Brain microvascular endothelial cell (primary cell): ENCODE measurements around the gene NTRK3.

Experiments
- DNase-seq: peaks from one replicate; pipeline ENCODE4 v3.0.0-alpha.2; 2020
- H3K27ac ChIP-seq: fragments of 250-450 bp; sonication (Bioruptor Pico); 2 replicates; pipeline ENCODE4 v1.5.1; 2020; ENCODE audit warnings: mild to moderate bottlenecking, moderate library complexity
- H3K27me3 ChIP-seq: fragments of 250-450 bp; sonication (Bioruptor Pico); replicated peaks from 2 replicates; pipeline ENCODE4 v1.5.1; 2020; ENCODE audit warnings: mild to moderate bottlenecking
- H3K36me3 ChIP-seq: fragments of 250-450 bp; sonication (Bioruptor Pico); replicated peaks from 2 replicates; pipeline ENCODE4 v1.5.1; 2020; ENCODE audit warnings: mild to moderate bottlenecking
- H3K4me3 ChIP-seq: 2 replicates; pipeline ENCODE4 v1.5.1; 2011; ENCODE audit warnings: low read depth, mild to moderate bottlenecking, control low read depth, low read length, moderate library complexity
- in situ Hi-C: cut with HindIII; loops from 2 replicates; pipeline ENCODE4 v1.10.0; 2017; ENCODE audit warnings: low sequenced_read_pairs, low pct_ligation_motif_present
- TF ChIP-seq, protein P1 (sequence below): IDR thresholded peaks from 2 replicates; pipeline ENCODE4 v1.5.1; 2011; ENCODE audit warnings: low read depth, mild to moderate bottlenecking, moderate library complexity, low read length, control low read depth, inconsistent platforms; ENCODE audit errors: missing control alignments

NTRK3 gene

GRCh38 chr15:88152672-88153071, 103.9 kb downstream of the NTRK3 start:
- H3K36me3 ChIP-seq, result no peaks in the 10 kb centered on the region
- DNase-seq, result no peak
- H3K27me3 ChIP-seq, result no peaks in the 10 kb centered on the region
- in situ Hi-C loops, result no loop called here
- H3K27ac ChIP-seq, result no peak overlapping the region
- H3K4me3 ChIP-seq, result no peak overlapping the region
- TF ChIP-seq, protein P1, sequence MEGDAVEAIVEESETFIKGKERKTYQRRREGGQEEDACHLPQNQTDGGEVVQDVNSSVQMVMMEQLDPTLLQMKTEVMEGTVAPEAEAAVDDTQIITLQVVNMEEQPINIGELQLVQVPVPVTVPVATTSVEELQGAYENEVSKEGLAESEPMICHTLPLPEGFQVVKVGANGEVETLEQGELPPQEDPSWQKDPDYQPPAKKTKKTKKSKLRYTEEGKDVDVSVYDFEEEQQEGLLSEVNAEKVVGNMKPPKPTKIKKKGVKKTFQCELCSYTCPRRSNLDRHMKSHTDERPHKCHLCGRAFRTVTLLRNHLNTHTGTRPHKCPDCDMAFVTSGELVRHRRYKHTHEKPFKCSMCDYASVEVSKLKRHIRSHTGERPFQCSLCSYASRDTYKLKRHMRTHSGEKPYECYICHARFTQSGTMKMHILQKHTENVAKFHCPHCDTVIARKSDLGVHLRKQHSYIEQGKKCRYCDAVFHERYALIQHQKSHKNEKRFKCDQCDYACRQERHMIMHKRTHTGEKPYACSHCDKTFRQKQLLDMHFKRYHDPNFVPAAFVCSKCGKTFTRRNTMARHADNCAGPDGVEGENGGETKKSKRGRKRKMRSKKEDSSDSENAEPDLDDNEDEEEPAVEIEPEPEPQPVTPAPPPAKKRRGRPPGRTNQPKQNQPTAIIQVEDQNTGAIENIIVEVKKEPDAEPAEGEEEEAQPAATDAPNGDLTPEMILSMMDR, result no peak

- no peak for DNase-seq
- Histone ChIP-seq H3K4me3 (no peak overlapping the region), H3K27me3 (no peaks in the 10 kb centered on the region), H3K36me3 (no peaks in the 10 kb centered on the region), H3K27ac (no peak overlapping the region)
- in situ Hi-C loops, result no loop called here
- TF ChIP-seq, protein P1, result no peak
These were observed 108.8 kb downstream of the NTRK3 start for GRCh38 chr15:88147760-88148159.

DNA sequence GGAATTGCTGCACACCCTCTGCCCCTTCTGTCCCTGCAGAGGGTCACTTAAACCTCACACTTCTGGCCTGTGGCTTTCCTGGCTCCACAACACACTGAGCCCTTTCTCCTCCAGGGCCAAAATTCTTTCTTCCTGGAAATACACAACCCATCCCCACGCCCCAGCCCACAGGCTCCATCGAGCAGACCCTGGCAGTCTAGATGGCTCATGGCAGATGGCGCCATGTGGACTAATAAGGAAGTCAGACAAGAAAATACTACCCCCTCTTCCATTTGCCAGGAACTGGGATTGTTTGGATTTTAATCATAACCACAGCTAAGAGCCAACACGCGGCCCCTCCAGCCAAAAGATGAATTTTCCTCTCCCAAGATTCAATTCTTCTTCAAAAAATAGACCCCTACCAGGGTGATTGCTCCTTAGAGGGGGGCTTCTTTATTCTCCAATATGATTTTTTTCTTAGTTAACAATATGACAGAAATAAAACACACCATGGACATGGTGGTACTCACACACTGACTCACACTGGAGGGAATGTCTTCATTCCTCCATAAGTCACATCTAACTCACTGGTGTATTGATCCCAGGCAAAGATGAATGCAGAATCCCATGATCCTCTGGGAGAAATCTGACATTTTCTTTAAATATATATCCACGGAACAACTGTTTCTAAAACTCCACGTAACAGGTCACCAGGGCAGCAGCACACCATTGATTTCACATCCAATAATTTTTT, 111.5 kb downstream of the NTRK3 start:
- no peaks in the 10 kb centered on the region for H3K27me3 ChIP-seq

GRCh38 chr15:88142121-88142520, 114.4 kb downstream of the NTRK3 start:
- in situ Hi-C loops, result no loop called here
- TF ChIP-seq, protein P1, result no peak
- no peak overlapping the region for H3K27ac ChIP-seq
- no peak for DNase-seq
- H3K27me3 ChIP-seq, result no peaks in the 10 kb centered on the region
- no peaks in the 10 kb centered on the region for H3K36me3 ChIP-seq
- H3K4me3 ChIP-seq, result no peak overlapping the region

More for the DNA sequence above, 111.5 kb downstream of the NTRK3 start:
- no peak for DNase-seq
- Histone ChIP-seq H3K27ac (no peak overlapping the region), H3K36me3 (no peaks in the 10 kb centered on the region), H3K4me3 (no peak overlapping the region)
- in situ Hi-C loops, result no loop called here
- TF ChIP-seq, protein P1, result no peak

DNA sequence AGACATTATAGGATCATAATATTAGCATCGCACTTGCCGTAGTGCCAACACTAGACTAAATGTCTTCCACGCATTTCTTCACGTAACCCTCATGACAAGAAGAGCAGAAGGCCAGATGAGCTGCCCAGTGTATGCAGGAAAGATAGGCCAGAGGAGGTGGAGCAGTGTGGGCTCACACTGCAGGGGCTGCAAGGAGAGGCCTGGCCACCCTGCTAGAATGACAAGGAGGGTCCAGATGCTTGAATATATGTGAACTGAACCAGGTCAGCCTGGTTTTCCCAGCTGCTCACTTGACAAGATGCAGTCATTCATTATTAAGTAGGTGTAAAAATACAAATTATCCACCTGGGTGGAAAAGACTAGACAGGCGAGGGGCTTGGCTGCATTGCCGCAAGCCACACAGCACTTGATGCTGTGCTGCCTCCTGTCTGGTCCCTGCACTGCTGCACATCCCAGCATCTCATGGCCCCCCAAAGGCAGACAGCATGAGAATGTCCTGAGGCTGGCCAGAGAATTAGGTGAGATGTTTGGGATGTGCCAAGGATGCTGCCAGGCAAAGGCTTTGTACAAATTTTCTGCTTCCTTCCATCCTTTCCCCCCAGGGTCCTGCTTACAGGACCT, 115.2 kb downstream of the NTRK3 start:
- Histone ChIP-seq H3K27me3 (no peaks in the 10 kb centered on the region), H3K36me3 (no peaks in the 10 kb centered on the region), H3K4me3 (no peak overlapping the region), H3K27ac (no peak overlapping the region)
- in situ Hi-C loops, result no loop called here
- TF ChIP-seq, protein P1, result no peak
- DNase-seq, result no peak
